SH-SY5Y (cell line): ENCODE measurements around the gene HTR1D.

Experiments
- GATA2 ChIP-seq: IDR thresholded peaks from 2 replicates; pipeline ENCODE4 v1.6.1; 2011; ENCODE audit warnings: mild to moderate bottlenecking, low read depth, low read length
- GATA3 ChIP-seq: IDR thresholded peaks from 2 replicates; pipeline ENCODE4 v1.6.1; 2011; ENCODE audit warnings: low read depth, mild to moderate bottlenecking, low read length, moderate library complexity

DNA sequence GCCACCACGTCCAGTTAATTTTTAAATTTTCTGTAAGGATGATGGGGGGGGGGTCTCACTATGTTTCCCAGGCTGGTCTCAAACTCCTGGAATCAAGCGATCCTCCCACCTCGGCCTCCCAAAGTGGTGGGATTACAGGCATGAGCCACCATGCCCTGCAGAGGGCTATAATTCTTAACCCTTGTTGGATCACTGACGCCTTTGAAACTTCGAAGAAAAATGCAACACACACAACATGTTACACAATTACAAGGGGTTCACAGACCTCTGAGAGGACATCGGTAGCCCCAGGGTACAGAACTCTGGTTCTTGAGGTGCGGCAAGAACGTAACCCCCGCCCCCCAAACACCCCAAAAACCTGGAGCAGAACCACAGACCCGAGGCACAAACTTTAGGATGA is 40.3 kb downstream of the HTR1D start:
- no peak for TF ChIP-seq GATA3
- TF ChIP-seq GATA2: no peak
